Measurements from ENCODE around the gene AGRN.

- TF ChIP-seq POLR2A (IDR thresholded peaks at IDR 0.05; ENCODE audit: low read length) (no peak), GATA1 (IDR thresholded peaks at IDR 0.05; ENCODE audit: low read depth, low read length) (no peak)
Measured at GRCh38 chr1:1022302-1023009, 2.5 kb downstream of the AGRN start.

Data from erythroblast (primary cell).